ENCODE measurements around the gene PPBP. TPM values are rescaled to one million over a fixed set of nuclear protein-coding genes. Genes with fewer than 3 reads are reported as not detected.

PPBP gene
- polyA plus RNA-seq, 1 donor (not counting 4 experiments of a cell fraction or from before 2014, with no cell fraction given) = 0.42 TPM

GRCh38 chr4:73948990-73949706 lies 38.8 kb downstream of the PPBP start:
- Histone ChIP-seq H3K9me3 (ENCODE audit: control insufficient read depth, low read depth, low read length) (no peaks in the 10 kb centered on the region), H3K79me2 (ENCODE audit: control insufficient read depth, insufficient read depth, low read length) (no peaks in the 10 kb centered on the region), H4K20me1 (ENCODE audit: control insufficient read depth, extremely low read depth, insufficient read depth, low read length) (no peaks in the 10 kb centered on the region), H3K27ac (ENCODE audit: control insufficient read depth, insufficient read depth, low read length) (no peak overlapping the region), H3K4me2 (ENCODE audit: control insufficient read depth, extremely low read depth, insufficient read depth, low read depth, low read length) (no peak overlapping the region), H3K36me3 (ENCODE audit: control insufficient read depth in 2 of 2, extremely low read depth in 1 of 2, insufficient read depth in 2 of 2, low read length in 2 of 2) (no peaks in the 10 kb centered on the region), H3K4me3 (ENCODE audit: control insufficient read depth in 2 of 3, extremely low read depth in 1 of 3, insufficient read depth in 2 of 3, low read depth in 1 of 3, low read length in 3 of 3) (no peak overlapping the region), H3K9me1 (ENCODE audit: control insufficient read depth, extremely low read depth, insufficient read depth, low read length) (no peaks in the 10 kb centered on the region), H3K4me1 (ENCODE audit: control insufficient read depth, extremely low read depth, insufficient read depth, low read length) (peaks cover 3% of the 10 kb centered on the region), H2AFZ (ENCODE audit: control insufficient read depth, low read length) (no peak overlapping the region), H3K9ac (ENCODE audit: control insufficient read depth, extremely low read depth, insufficient read depth, low read length) (no peak overlapping the region), H3K27me3 (ENCODE audit: control insufficient read depth, extremely low read depth, insufficient read depth, low read length) (no peaks in the 10 kb centered on the region)
- no peak for FAIRE-seq
- no peak for DNase-seq (ENCODE audit: low read depth, low spot score)
- dilution Hi-C loops (cut with MboI; ENCODE audit: extremely low pct_ligation_motif_present, low sequenced_read_pairs) = no loop called here
- TF ChIP-seq, protein P1, sequence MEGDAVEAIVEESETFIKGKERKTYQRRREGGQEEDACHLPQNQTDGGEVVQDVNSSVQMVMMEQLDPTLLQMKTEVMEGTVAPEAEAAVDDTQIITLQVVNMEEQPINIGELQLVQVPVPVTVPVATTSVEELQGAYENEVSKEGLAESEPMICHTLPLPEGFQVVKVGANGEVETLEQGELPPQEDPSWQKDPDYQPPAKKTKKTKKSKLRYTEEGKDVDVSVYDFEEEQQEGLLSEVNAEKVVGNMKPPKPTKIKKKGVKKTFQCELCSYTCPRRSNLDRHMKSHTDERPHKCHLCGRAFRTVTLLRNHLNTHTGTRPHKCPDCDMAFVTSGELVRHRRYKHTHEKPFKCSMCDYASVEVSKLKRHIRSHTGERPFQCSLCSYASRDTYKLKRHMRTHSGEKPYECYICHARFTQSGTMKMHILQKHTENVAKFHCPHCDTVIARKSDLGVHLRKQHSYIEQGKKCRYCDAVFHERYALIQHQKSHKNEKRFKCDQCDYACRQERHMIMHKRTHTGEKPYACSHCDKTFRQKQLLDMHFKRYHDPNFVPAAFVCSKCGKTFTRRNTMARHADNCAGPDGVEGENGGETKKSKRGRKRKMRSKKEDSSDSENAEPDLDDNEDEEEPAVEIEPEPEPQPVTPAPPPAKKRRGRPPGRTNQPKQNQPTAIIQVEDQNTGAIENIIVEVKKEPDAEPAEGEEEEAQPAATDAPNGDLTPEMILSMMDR (optimal IDR thresholded peaks at IDR 0.05 in 1 of 3, IDR thresholded peaks at IDR 0.05 in 1 of 3, conservative IDR thresholded peaks at IDR 0.05 in 1 of 3; ENCODE audit: extremely low read depth in 1 of 3, insufficient read depth in 2 of 3, low read length in 3 of 3) = no peak
- TF ChIP-seq EZH2 (IDR thresholded peaks at IDR 0.05; ENCODE audit: low read length) = no peak

- Histone ChIP-seq H3K27me3 (ENCODE audit: control insufficient read depth, extremely low read depth, insufficient read depth, low read length) (peaks cover 3% of the 10 kb centered on the region), H3K4me3 (ENCODE audit: control insufficient read depth in 2 of 3, extremely low read depth in 1 of 3, insufficient read depth in 2 of 3, low read depth in 1 of 3, low read length in 3 of 3) (no peak overlapping the region), H2AFZ (ENCODE audit: control insufficient read depth, low read length) (no peak overlapping the region), H3K9me1 (ENCODE audit: control insufficient read depth, extremely low read depth, insufficient read depth, low read length) (no peaks in the 10 kb centered on the region), H3K4me2 (ENCODE audit: control insufficient read depth, extremely low read depth, insufficient read depth, low read depth, low read length) (no peak overlapping the region), H3K9ac (ENCODE audit: control insufficient read depth, extremely low read depth, insufficient read depth, low read length) (no peak overlapping the region), H4K20me1 (ENCODE audit: control insufficient read depth, extremely low read depth, insufficient read depth, low read length) (no peaks in the 10 kb centered on the region), H3K9me3 (ENCODE audit: control insufficient read depth, low read depth, low read length) (no peaks in the 10 kb centered on the region), H3K27ac (ENCODE audit: control insufficient read depth, insufficient read depth, low read length) (no peak overlapping the region), H3K4me1 (ENCODE audit: control insufficient read depth, extremely low read depth, insufficient read depth, low read length) (peaks cover 5% of the 10 kb centered on the region), H3K36me3 (ENCODE audit: control insufficient read depth in 2 of 2, extremely low read depth in 1 of 2, insufficient read depth in 2 of 2, low read length in 2 of 2) (no peaks in the 10 kb centered on the region), H3K79me2 (ENCODE audit: control insufficient read depth, insufficient read depth, low read length) (no peaks in the 10 kb centered on the region)
- TF ChIP-seq EZH2 (IDR thresholded peaks at IDR 0.05; ENCODE audit: low read length) = no peak
- TF ChIP-seq, protein P1 (optimal IDR thresholded peaks at IDR 0.05 in 1 of 3, IDR thresholded peaks at IDR 0.05 in 1 of 3, conservative IDR thresholded peaks at IDR 0.05 in 1 of 3; ENCODE audit: extremely low read depth in 1 of 3, insufficient read depth in 2 of 3, low read length in 3 of 3) = no peak
- DNase-seq (ENCODE audit: low read depth, low spot score) (no peak), FAIRE-seq (no peak)
- dilution Hi-C loops (cut with MboI; ENCODE audit: extremely low pct_ligation_motif_present, low sequenced_read_pairs) = no loop called here
Observed at GRCh38 chr4:73948291-73948690, 39.7 kb downstream of the PPBP start.

Measured in keratinocyte (primary cell).